ENCODE measurements around the gene JARID2. TPM values are rescaled to one million over a fixed set of nuclear protein-coding genes. Genes with fewer than 3 reads are reported as not detected.

Gene JARID2
- total RNA-seq, 1 donor from 2014 or later, result 38.9 TPM

DNA sequence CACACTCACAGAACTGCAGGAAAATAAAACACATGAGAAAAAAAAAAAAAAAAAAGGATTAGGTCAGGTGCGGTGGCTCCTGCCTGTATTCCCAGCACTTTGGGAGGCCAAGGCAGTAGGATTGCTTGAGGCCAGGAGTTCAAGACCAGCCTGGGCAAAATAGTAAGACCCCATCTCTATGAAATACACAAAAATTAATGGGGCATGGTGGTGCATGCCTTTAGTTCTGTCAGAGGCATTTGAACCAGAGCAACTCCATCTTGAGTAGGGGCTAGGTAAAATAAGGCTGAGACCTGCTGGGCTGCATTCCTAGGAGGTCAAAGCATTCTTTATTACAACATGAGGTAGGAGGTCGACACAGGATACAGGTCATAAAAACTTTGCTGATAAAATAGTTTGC is 39.0 kb upstream of the JARID2 start:
- DNase-seq (ENCODE audit: low spot score), result no peak
- no peaks in the 10 kb centered on the region for H4K20me1 ChIP-seq (ENCODE audit: low read depth)
- Mint-ChIP-seq H3K27ac (no peak overlapping the region), H3K9me3 (peaks cover 6% of the 10 kb centered on the region), H3K36me3 (no peaks in the 10 kb centered on the region), H3K4me1 (peaks cover 9% of the 10 kb centered on the region), H3K4me3 (no peak overlapping the region), H3K27me3 (ENCODE audit: insufficient read depth, low read depth) (peaks cover 8% of the 10 kb centered on the region)
- H3K9me3 ChIP-seq (ENCODE audit: low read depth), result no peaks in the 10 kb centered on the region
- peaks cover 12% of the 10 kb centered on the region for H3K4me1 ChIP-seq
- no peak overlapping the region for H3K9ac ChIP-seq
- no peak overlapping the region for H3K4me3 ChIP-seq
- H3K27me3 ChIP-seq, result no peaks in the 10 kb centered on the region
- H3K4me2 ChIP-seq, result no peak overlapping the region
- H3K79me2 ChIP-seq (ENCODE audit: low read depth), result no peaks in the 10 kb centered on the region
- H2AFZ ChIP-seq (replicated peaks), result no peak overlapping the region
- H3K27ac ChIP-seq, result no peak overlapping the region
- H3F3A ChIP-seq (ENCODE audit: low read depth), result peaks cover 44% of the 10 kb centered on the region
- TF ChIP-seq, protein P1, sequence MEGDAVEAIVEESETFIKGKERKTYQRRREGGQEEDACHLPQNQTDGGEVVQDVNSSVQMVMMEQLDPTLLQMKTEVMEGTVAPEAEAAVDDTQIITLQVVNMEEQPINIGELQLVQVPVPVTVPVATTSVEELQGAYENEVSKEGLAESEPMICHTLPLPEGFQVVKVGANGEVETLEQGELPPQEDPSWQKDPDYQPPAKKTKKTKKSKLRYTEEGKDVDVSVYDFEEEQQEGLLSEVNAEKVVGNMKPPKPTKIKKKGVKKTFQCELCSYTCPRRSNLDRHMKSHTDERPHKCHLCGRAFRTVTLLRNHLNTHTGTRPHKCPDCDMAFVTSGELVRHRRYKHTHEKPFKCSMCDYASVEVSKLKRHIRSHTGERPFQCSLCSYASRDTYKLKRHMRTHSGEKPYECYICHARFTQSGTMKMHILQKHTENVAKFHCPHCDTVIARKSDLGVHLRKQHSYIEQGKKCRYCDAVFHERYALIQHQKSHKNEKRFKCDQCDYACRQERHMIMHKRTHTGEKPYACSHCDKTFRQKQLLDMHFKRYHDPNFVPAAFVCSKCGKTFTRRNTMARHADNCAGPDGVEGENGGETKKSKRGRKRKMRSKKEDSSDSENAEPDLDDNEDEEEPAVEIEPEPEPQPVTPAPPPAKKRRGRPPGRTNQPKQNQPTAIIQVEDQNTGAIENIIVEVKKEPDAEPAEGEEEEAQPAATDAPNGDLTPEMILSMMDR (IDR thresholded peaks at IDR 0.05), result no peak
- no peak for TF ChIP-seq EZH2 (IDR thresholded peaks at IDR 0.05)
- TF ChIP-seq EZH2phosphoT487 (IDR thresholded peaks at IDR 0.05), result no peak
- H3K36me3 ChIP-seq, result no peaks in the 10 kb centered on the region

DNA sequence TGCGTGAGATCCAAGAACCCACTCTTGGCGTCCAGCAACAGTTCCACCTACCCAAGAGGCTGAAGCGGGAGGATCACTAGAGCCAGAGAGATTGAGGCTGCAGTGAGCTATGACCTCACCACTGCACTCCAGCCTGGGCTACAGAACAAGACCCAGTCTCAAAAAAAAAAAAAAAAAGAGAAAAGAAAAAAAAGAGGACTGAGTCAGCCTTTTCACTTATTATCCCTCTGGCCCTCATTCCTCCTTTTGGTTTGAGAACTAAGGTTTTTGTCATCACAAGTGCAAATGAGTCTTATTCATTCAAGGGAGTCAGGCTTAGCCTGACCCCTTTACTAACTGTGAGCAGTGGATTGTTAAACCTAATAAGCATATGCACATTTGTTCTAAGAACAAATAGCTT is 37.9 kb upstream of the JARID2 start:
- peak; percentile 15 for DNase-seq (ENCODE audit: low spot score)
- Histone ChIP-seq H3K9ac (no peak overlapping the region), H3K4me2 (no peak overlapping the region), H3K36me3 (no peaks in the 10 kb centered on the region), H3K4me1 (peaks cover 11% of the 10 kb centered on the region), H4K20me1 (ENCODE audit: low read depth) (no peaks in the 10 kb centered on the region), H3K79me2 (ENCODE audit: low read depth) (no peaks in the 10 kb centered on the region), H3F3A (ENCODE audit: low read depth) (peaks cover 44% of the 10 kb centered on the region), H3K9me3 (ENCODE audit: low read depth) (no peaks in the 10 kb centered on the region), H3K4me3 (no peak overlapping the region), H3K27me3 (no peaks in the 10 kb centered on the region), H3K27ac (no peak overlapping the region), H2AFZ (replicated peaks) (no peak overlapping the region)
- TF ChIP-seq EZH2phosphoT487 (IDR thresholded peaks at IDR 0.05) (no peak), EZH2 (IDR thresholded peaks at IDR 0.05) (no peak)
- TF ChIP-seq, protein P1 (IDR thresholded peaks at IDR 0.05), result no peak
- Mint-ChIP-seq H3K9me3 (peaks cover 6% of the 10 kb centered on the region), H3K4me3 (no peak overlapping the region), H3K27ac (no peak overlapping the region), H3K4me1 (peaks cover 8% of the 10 kb centered on the region), H3K27me3 (ENCODE audit: insufficient read depth, low read depth) (peaks cover 8% of the 10 kb centered on the region), H3K36me3 (no peaks in the 10 kb centered on the region)

DNA sequence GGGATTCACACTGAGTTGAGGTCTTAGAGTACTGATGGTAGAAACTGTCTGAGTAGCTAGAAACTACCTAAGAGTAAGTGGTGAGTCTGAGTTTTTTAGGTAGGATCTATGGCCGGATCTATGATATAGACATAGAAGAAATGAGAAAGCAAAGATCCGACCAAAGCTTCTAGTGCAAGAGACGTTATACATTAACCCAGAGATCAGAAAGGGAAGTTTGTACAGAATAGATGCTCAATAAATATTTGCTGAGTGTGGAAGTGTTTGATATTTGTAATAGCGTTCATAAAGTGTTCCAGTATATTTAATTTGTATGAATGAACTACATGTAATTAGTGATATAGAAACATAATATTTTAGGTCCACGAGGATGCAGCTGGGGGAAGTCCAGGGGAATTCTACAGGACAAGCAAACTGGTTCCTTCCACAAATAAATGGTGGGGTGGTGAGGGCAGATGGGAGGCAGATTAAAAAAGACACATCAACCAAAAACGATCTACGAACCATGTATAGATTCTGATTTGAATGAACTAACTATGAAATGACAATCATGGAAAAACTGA is 31.9 kb upstream of the JARID2 start:
- no peak for DNase-seq (ENCODE audit: low spot score)
- Histone ChIP-seq H3K4me3 (no peak overlapping the region), H3K27ac (no peak overlapping the region), H3K36me3 (no peaks in the 10 kb centered on the region), H3F3A (ENCODE audit: low read depth) (peaks cover 15% of the 10 kb centered on the region), H3K27me3 (no peaks in the 10 kb centered on the region), H3K4me2 (no peak overlapping the region), H3K4me1 (no peaks in the 10 kb centered on the region), H2AFZ (replicated peaks) (no peak overlapping the region), H3K9ac (no peak overlapping the region), H3K79me2 (ENCODE audit: low read depth) (no peaks in the 10 kb centered on the region), H4K20me1 (ENCODE audit: low read depth) (no peaks in the 10 kb centered on the region), H3K9me3 (ENCODE audit: low read depth) (no peaks in the 10 kb centered on the region)
- Mint-ChIP-seq H3K4me3 (no peak overlapping the region), H3K27me3 (ENCODE audit: insufficient read depth, low read depth) (peaks cover 4% of the 10 kb centered on the region), H3K36me3 (no peaks in the 10 kb centered on the region), H3K27ac (no peak overlapping the region), H3K9me3 (peaks cover 6% of the 10 kb centered on the region), H3K4me1 (no peaks in the 10 kb centered on the region)
- TF ChIP-seq EZH2 (IDR thresholded peaks at IDR 0.05) (no peak), EZH2phosphoT487 (IDR thresholded peaks at IDR 0.05) (no peak)
- TF ChIP-seq, protein P1 (IDR thresholded peaks at IDR 0.05), result no peak
